ENCODE results near the gene PLXNA2.

DNA sequence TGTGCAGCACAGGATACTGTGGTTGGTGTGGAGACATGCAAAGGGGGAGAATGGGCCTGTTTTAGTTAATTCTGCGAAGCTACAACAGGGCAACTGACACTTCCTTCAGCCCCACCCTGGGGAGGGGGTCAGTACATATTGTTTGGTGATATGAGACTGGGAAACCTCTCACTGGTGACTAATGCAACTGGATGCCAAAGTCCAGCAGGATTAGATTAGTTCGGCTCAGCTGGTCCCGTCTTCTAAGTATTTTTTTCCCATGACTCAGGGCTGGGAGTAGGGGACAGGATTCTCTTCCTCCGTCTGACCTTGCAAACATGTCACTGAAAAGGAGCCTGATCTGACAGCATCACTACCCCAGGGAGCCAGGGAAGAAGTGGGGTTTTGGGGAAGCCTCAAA lies 43.0 kb downstream of the PLXNA2 start:
- TF ChIP-seq EZH2 (IDR thresholded peaks at IDR 0.05; ENCODE audit: borderline replicate concordance, insufficient read depth, low read depth, low read length, poor library complexity, severe bottlenecking), result no peak
- TF ChIP-seq, protein P1, sequence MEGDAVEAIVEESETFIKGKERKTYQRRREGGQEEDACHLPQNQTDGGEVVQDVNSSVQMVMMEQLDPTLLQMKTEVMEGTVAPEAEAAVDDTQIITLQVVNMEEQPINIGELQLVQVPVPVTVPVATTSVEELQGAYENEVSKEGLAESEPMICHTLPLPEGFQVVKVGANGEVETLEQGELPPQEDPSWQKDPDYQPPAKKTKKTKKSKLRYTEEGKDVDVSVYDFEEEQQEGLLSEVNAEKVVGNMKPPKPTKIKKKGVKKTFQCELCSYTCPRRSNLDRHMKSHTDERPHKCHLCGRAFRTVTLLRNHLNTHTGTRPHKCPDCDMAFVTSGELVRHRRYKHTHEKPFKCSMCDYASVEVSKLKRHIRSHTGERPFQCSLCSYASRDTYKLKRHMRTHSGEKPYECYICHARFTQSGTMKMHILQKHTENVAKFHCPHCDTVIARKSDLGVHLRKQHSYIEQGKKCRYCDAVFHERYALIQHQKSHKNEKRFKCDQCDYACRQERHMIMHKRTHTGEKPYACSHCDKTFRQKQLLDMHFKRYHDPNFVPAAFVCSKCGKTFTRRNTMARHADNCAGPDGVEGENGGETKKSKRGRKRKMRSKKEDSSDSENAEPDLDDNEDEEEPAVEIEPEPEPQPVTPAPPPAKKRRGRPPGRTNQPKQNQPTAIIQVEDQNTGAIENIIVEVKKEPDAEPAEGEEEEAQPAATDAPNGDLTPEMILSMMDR (IDR thresholded peaks at IDR 0.05), result no peak
